ENCODE results near the gene ADAM19.

Gene ADAM19

GRCh38 chr5:157518963-157519362, 56.6 kb downstream of the ADAM19 start:
- Mint-ChIP-seq H3K4me1 (peaks cover 38% of the 10 kb centered on the region), H3K9me3 (no peaks in the 10 kb centered on the region), H3K4me3 (no peak overlapping the region), H3K27me3 (ENCODE audit: low read depth, poor library complexity) (no peaks in the 10 kb centered on the region), H3K36me3 (ENCODE audit: low read depth) (no peaks in the 10 kb centered on the region), H3K27ac (no peak overlapping the region)
- no peak for DNase-seq
- TF ChIP-seq CTCF (IDR thresholded peaks at IDR 0.05), result no peak

GRCh38 chr5:157516626-157517325, 58.8 kb downstream of the ADAM19 start:
- H3K36me3 Mint-ChIP-seq (ENCODE audit: low read depth), result peaks cover 19% of the 10 kb centered on the region
- no peaks in the 10 kb centered on the region for H3K9me3 Mint-ChIP-seq
- H3K27me3 Mint-ChIP-seq (ENCODE audit: low read depth, poor library complexity), result peaks cover 6% of the 10 kb centered on the region
- no peak for DNase-seq
- H3K27ac Mint-ChIP-seq, result peak overlapping the region; percentile 88
- TF ChIP-seq CTCF (IDR thresholded peaks at IDR 0.05), result no peak
- peaks cover 56% of the 10 kb centered on the region for H3K4me1 Mint-ChIP-seq
- H3K4me3 Mint-ChIP-seq, result peak overlapping the region; percentile 0

- Mint-ChIP-seq H3K4me1 (peaks cover 55% of the 10 kb centered on the region), H3K27ac (peak overlapping the region; percentile 88), H3K9me3 (no peaks in the 10 kb centered on the region), H3K27me3 (ENCODE audit: low read depth, poor library complexity) (peaks cover 6% of the 10 kb centered on the region), H3K4me3 (peak overlapping the region; percentile 50), H3K36me3 (ENCODE audit: low read depth) (peaks cover 27% of the 10 kb centered on the region)
- no peak for TF ChIP-seq CTCF (IDR thresholded peaks at IDR 0.05)
- peak; percentile 25 for DNase-seq
Measured at GRCh38 chr5:157516006-157516405, 59.6 kb downstream of the ADAM19 start.

GRCh38 chr5:157514974-157515373, 60.6 kb downstream of the ADAM19 start:
- no peak for TF ChIP-seq CTCF (IDR thresholded peaks at IDR 0.05)
- Mint-ChIP-seq H3K4me1 (peaks cover 55% of the 10 kb centered on the region), H3K36me3 (ENCODE audit: low read depth) (peaks cover 35% of the 10 kb centered on the region), H3K27ac (peak overlapping the region; percentile 1), H3K9me3 (no peaks in the 10 kb centered on the region), H3K27me3 (ENCODE audit: low read depth, poor library complexity) (peaks cover 6% of the 10 kb centered on the region), H3K4me3 (no peak overlapping the region)
- DNase-seq, result no peak

GRCh38 chr5:157513182-157513581, 62.4 kb downstream of the ADAM19 start:
- Mint-ChIP-seq H3K36me3 (ENCODE audit: low read depth) (peaks cover 47% of the 10 kb centered on the region), H3K4me1 (peaks cover 68% of the 10 kb centered on the region), H3K27ac (no peak overlapping the region), H3K9me3 (no peaks in the 10 kb centered on the region), H3K27me3 (ENCODE audit: low read depth, poor library complexity) (peaks cover 6% of the 10 kb centered on the region), H3K4me3 (no peak overlapping the region)
- no peak for TF ChIP-seq CTCF (IDR thresholded peaks at IDR 0.05)
- DNase-seq, result no peak
